Mucosa of stomach (tissue), 1 donor: ENCODE data around the gene SUGCT.

Experiments used
- H3K27me3 ChIP-seq: one replicate; pipeline ENCODE4 v1.7.0; 2013; ENCODE audit warnings: mild to moderate bottlenecking, low read length; ENCODE audit not compliant: control insufficient read depth, insufficient read depth
- H3K36me3 ChIP-seq: one replicate; pipeline ENCODE4 v1.7.0; 2013; ENCODE audit warnings: low read length; ENCODE audit not compliant: control insufficient read depth, insufficient read depth
- H3K4me1 ChIP-seq: one replicate; pipeline ENCODE4 v1.7.0; 2013; ENCODE audit warnings: mild to moderate bottlenecking, low read length; ENCODE audit not compliant: control insufficient read depth, insufficient read depth
- H3K4me3 ChIP-seq: one replicate; pipeline ENCODE4 v1.7.0; 2013; ENCODE audit warnings: low read length
- H3K9ac ChIP-seq: one replicate; pipeline ENCODE4 v1.7.0; 2013; ENCODE audit warnings: mild to moderate bottlenecking, low read length, moderate library complexity
- H3K9me3 ChIP-seq: one replicate; pipeline ENCODE4 v1.7.0; 2013; ENCODE audit warnings: mild to moderate bottlenecking, low read length, moderate library complexity; ENCODE audit not compliant: control insufficient read depth
- donor health status: Pancreatic carcinoma.

Gene SUGCT

DNA sequence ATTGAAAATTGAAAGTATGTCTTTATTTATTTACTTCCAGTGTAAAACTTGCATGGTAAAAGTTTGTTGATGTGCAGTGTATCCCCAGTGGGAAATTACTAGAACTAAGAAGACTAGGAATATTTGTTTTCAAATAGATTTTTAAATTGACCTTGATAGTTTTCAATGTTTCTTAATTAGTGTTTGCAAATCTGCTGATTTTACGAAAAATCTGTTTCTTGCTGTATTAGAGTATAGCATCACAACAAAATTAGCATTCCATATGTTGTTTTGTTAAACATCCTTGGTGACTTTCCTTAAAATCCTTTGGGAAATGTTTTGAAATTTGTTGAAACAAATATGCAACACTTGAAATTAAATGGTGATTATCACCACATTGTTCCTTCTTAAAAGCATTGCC lies 425.9 kb downstream of the SUGCT start:
- Histone ChIP-seq H3K4me1 (no peaks in the 10 kb centered on the region), H3K9me3 (no peaks in the 10 kb centered on the region), H3K4me3 (no peak overlapping the region), H3K9ac (no peak overlapping the region), H3K36me3 (no peaks in the 10 kb centered on the region), H3K27me3 (no peaks in the 10 kb centered on the region)

DNA sequence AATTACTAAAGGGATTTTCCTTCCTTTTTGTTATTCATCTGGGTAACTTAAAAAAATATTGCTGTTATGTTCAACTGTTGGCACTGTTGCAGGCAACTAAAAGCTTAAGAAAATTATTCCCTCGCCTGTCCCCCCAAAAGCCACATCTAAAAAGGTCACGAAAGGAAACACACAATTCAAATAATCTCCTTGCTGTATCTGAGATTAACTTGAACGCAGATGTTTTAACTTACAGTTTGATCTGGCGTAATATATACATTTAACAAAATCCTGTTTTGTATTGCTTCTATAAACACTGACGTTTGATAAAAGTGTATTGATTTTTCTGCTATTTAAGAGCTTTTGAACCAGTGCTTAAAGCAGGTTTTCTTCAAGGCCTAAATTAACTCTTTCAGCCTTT lies 432.1 kb downstream of the SUGCT start:
- no peaks in the 10 kb centered on the region for H3K36me3 ChIP-seq
- no peaks in the 10 kb centered on the region for H3K4me1 ChIP-seq
- no peaks in the 10 kb centered on the region for H3K9me3 ChIP-seq
- no peak overlapping the region for H3K9ac ChIP-seq
- H3K4me3 ChIP-seq: no peak overlapping the region
- no peaks in the 10 kb centered on the region for H3K27me3 ChIP-seq

GRCh38 chr7:40569326-40569725 lies 434.5 kb downstream of the SUGCT start:
- Histone ChIP-seq H3K36me3 (no peaks in the 10 kb centered on the region), H3K9me3 (no peaks in the 10 kb centered on the region), H3K4me3 (no peak overlapping the region), H3K4me1 (no peaks in the 10 kb centered on the region), H3K9ac (no peak overlapping the region), H3K27me3 (no peaks in the 10 kb centered on the region)

- Histone ChIP-seq H3K4me3 (no peak overlapping the region), H3K36me3 (no peaks in the 10 kb centered on the region), H3K9ac (no peak overlapping the region), H3K4me1 (no peaks in the 10 kb centered on the region), H3K9me3 (no peaks in the 10 kb centered on the region), H3K27me3 (no peaks in the 10 kb centered on the region)
Measured at GRCh38 chr7:40570223-40570622, 435.4 kb downstream of the SUGCT start.

GRCh38 chr7:40571796-40572195 lies 437.0 kb downstream of the SUGCT start:
- Histone ChIP-seq H3K4me1 (no peaks in the 10 kb centered on the region), H3K27me3 (no peaks in the 10 kb centered on the region), H3K4me3 (no peak overlapping the region), H3K9ac (no peak overlapping the region), H3K9me3 (no peaks in the 10 kb centered on the region), H3K36me3 (no peaks in the 10 kb centered on the region)

GRCh38 chr7:40572810-40573465 lies 438.1 kb downstream of the SUGCT start:
- Histone ChIP-seq H3K36me3 (no peaks in the 10 kb centered on the region), H3K27me3 (no peaks in the 10 kb centered on the region), H3K4me3 (no peak overlapping the region), H3K9ac (no peak overlapping the region), H3K4me1 (no peaks in the 10 kb centered on the region), H3K9me3 (no peaks in the 10 kb centered on the region)

DNA sequence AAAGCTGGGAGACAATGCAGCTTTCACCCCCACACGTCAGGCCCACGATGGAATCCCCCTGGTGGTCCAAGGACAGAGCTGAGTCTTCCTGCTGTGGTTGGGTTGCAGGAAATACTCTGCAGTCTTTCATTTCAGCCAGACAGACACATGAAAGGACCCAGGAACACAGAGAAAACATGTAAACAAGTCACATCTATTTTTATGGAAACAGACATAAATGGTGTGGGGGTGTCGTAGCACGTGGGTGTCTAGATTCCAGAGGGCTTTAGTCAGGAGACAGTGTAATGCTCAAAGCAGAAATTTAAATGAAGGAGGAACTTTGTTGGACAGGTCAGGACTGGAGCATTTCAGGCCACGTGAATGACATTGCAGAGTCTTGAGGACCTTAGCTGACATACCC lies 444.6 kb downstream of the SUGCT start:
- H3K36me3 ChIP-seq: no peaks in the 10 kb centered on the region
- H3K27me3 ChIP-seq: no peaks in the 10 kb centered on the region
- no peaks in the 10 kb centered on the region for H3K9me3 ChIP-seq
- no peak overlapping the region for H3K4me3 ChIP-seq
- H3K9ac ChIP-seq: no peak overlapping the region
- H3K4me1 ChIP-seq: no peaks in the 10 kb centered on the region

- no peaks in the 10 kb centered on the region for H3K27me3 ChIP-seq
- H3K9ac ChIP-seq: no peak overlapping the region
- H3K4me3 ChIP-seq: no peak overlapping the region
- no peaks in the 10 kb centered on the region for H3K36me3 ChIP-seq
- H3K9me3 ChIP-seq: no peaks in the 10 kb centered on the region
- no peaks in the 10 kb centered on the region for H3K4me1 ChIP-seq
Measured at GRCh38 chr7:40580776-40581175, 446.0 kb downstream of the SUGCT start.

DNA sequence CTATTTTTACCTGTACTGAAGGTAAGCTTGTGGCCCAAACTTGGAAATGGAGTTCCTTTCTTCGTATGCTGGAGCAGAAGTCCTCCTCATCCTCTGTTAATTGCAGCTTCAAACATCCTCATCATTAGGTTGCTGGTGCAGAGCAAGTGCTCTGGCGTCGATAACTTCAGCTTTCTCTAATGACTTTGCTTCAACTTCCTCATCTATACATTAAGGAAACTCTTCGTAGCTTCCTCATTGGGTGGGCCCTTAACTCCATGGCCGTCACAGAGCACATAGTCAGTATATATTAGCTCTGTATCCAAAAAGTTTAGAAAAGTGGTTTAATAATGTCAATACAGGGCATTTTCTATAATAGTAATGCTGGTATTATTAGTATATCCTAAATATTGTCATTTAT lies 447.7 kb downstream of the SUGCT start:
- H3K4me1 ChIP-seq: no peaks in the 10 kb centered on the region
- H3K4me3 ChIP-seq: no peak overlapping the region
- H3K27me3 ChIP-seq: no peaks in the 10 kb centered on the region
- H3K36me3 ChIP-seq: no peaks in the 10 kb centered on the region
- no peaks in the 10 kb centered on the region for H3K9me3 ChIP-seq
- no peak overlapping the region for H3K9ac ChIP-seq

DNA sequence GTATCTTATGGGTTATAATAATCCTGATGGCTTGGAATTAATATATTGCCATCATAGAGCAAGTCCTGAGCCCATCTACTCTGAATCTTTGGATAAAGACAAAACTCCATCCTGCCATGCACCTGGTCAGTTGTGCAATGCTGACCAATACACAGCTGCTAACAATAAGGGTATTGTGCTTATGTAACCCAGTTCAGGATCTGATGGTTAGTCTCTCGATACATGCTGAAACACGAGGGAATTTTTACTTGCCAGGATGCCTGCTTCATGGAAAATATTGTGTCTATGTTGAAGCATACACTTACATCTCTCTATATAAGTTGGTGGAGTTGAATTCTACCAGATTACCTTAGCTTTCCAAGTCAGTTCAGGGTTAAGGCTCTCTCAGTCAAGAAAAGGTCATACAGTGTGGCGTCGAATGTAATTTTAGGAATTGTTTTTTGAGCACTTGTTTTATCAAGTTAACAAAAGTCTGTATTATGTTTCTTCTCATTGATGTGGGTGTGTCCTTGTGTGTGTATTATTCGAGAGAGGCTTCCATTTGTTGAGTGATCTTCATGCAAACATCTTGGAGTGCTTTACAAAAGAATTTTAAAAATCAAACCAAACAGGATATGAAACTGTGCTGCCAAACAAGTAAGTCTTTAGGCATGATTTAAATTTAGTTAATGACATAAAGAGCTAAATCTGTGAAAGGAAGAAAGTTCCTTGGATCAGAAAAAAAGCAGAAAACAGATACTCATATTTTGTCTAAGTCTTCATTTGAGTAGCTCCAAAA lies 449.1 kb downstream of the SUGCT start:
- Histone ChIP-seq H3K4me3 (no peak overlapping the region), H3K36me3 (no peaks in the 10 kb centered on the region), H3K4me1 (no peaks in the 10 kb centered on the region), H3K9ac (no peak overlapping the region), H3K9me3 (no peaks in the 10 kb centered on the region), H3K27me3 (no peaks in the 10 kb centered on the region)

GRCh38 chr7:40584667-40585433 lies 450.0 kb downstream of the SUGCT start:
- H3K27me3 ChIP-seq: no peaks in the 10 kb centered on the region
- H3K4me3 ChIP-seq: no peak overlapping the region
- H3K9ac ChIP-seq: no peak overlapping the region
- no peaks in the 10 kb centered on the region for H3K4me1 ChIP-seq
- H3K9me3 ChIP-seq: no peaks in the 10 kb centered on the region
- no peaks in the 10 kb centered on the region for H3K36me3 ChIP-seq

GRCh38 chr7:40586197-40586596 lies 451.4 kb downstream of the SUGCT start:
- Histone ChIP-seq H3K4me3 (no peak overlapping the region), H3K9me3 (no peaks in the 10 kb centered on the region), H3K4me1 (no peaks in the 10 kb centered on the region), H3K27me3 (no peaks in the 10 kb centered on the region), H3K36me3 (no peaks in the 10 kb centered on the region), H3K9ac (no peak overlapping the region)
